Neural progenitor cell (in vitro differentiated cells): ENCODE data around the gene DNAJC13.

Experiments used
- CTCF ChIP-seq: fragments of 200-600 bp; sonication (generic); IDR thresholded peaks from 2 replicates; pipeline ENCODE4 v1.5.1; 2017; ENCODE audit warnings: antibody characterized with exemption, mild to moderate bottlenecking
- EZH2 ChIP-seq: fragments of 200-600 bp; sonication (generic); IDR thresholded peaks from 2 replicates; pipeline ENCODE4 v1.6.1; 2017; ENCODE audit warnings: antibody characterized with exemption, mild to moderate bottlenecking, moderate library complexity
- EZH2phosphoT487 ChIP-seq: fragments of 200-600 bp; sonication (generic); IDR thresholded peaks from 2 replicates; pipeline ENCODE4 v1.6.1; 2017; ENCODE audit warnings: antibody characterized with exemption

- TF ChIP-seq CTCF (no peak), EZH2 (no peak), EZH2phosphoT487 (no peak)
Observed at GRCh38 chr3:132544130-132544529, 126.8 kb downstream of the DNAJC13 start.
